Stimulated activated CD4-positive, alpha-beta T cell treated with anti-CD3 and anti-CD28 coated beads, TNF-alpha, amount 100 ng/mL, for 24 hours (primary cell): ENCODE data around the gene MRPS35.

ENCODE experiments used
- DNase-seq, 3 experiments: peaks; one replicate each; pipeline ENCODE4 v3.0.0-alpha.2; 2020; ENCODE audit warnings: low read depth in 3 of 3

The MRPS35 gene

GRCh38 chr12:27710592-27711316, at the start of gene MRPS35:
MRPS35 (plus strand) TSS chr12:27710832; CDS start chr12:27710844, 12 bp downstream.
- DNase-seq, result peak; percentile 80 to 90 (median 81)

GRCh38 chr12:27665704-27666103, 44.9 kb upstream of the MRPS35 start:
- DNase-seq, result no peak

- no peak for DNase-seq
Observed at GRCh38 chr12:27666510-27666909, 44.1 kb upstream of the MRPS35 start.

GRCh38 chr12:27667540-27667939, 43.1 kb upstream of the MRPS35 start:
- no peak for DNase-seq

- DNase-seq, result no peak
Observed at GRCh38 chr12:27672051-27672450, 38.6 kb upstream of the MRPS35 start.

GRCh38 chr12:27672643-27673042, 38.0 kb upstream of the MRPS35 start:
- DNase-seq, result no peak

GRCh38 chr12:27673101-27673718, 37.4 kb upstream of the MRPS35 start:
- no peak for DNase-seq

GRCh38 chr12:27674989-27675388, 35.6 kb upstream of the MRPS35 start:
- DNase-seq, result no peak

GRCh38 chr12:27680619-27681018, 30.0 kb upstream of the MRPS35 start:
- no peak for DNase-seq

GRCh38 chr12:27682534-27682933, 28.1 kb upstream of the MRPS35 start:
- DNase-seq, result no peak

- DNase-seq, result no peak
Observed at GRCh38 chr12:27685274-27685673, 25.4 kb upstream of the MRPS35 start.

- no peak for DNase-seq
Observed at GRCh38 chr12:27686147-27686546, 24.5 kb upstream of the MRPS35 start.

GRCh38 chr12:27688671-27689070, 22.0 kb upstream of the MRPS35 start:
- no peak for DNase-seq

- no peak for DNase-seq
Observed at GRCh38 chr12:27689558-27690180, 21.0 kb upstream of the MRPS35 start.

- DNase-seq, result no peak
Observed at GRCh38 chr12:27693403-27693802, 17.2 kb upstream of the MRPS35 start.

GRCh38 chr12:27695556-27696292, 14.9 kb upstream of the MRPS35 start:
- DNase-seq, result no peak

GRCh38 chr12:27696293-27696652, 14.4 kb upstream of the MRPS35 start, which contains the start of gene REP15:
REP15 (plus strand) TSS chr12:27696447; CDS start chr12:27696563, 116 bp downstream.
- no peak for DNase-seq

GRCh38 chr12:27696864-27697564, 13.6 kb upstream of the MRPS35 start:
- no peak for DNase-seq

- DNase-seq, result peak; percentile 42 to 57 (median 55)
Observed at GRCh38 chr12:27703720-27704452, 6.7 kb upstream of the MRPS35 start.

GRCh38 chr12:27705263-27705662, 5.4 kb upstream of the MRPS35 start:
- no peak for DNase-seq

- no peak for DNase-seq
Observed at GRCh38 chr12:27707216-27707615, 3.4 kb upstream of the MRPS35 start.
